GM04503 (cell line): ENCODE results near the gene PIK3R5.
"Not testable (repeated sequence)": the region's sequence is repeated elsewhere in the genome, so short reads cannot be mapped to it uniquely, and the experiment has no call there.

Experiments used
- DNase-seq: peaks from one replicate; pipeline ENCODE4 v3.0.0-alpha.2; 2012; ENCODE audit warnings: low read depth

Gene PIK3R5

GRCh38 chr17:8965394-8966168 lies at the start of gene PIK3R5:
Gene PIK3R5 (minus strand): TSS chr17:8965707. CDS start chr17:8911494, 54,213 bp downstream.
- DNase-seq, result no peak

- DNase-seq, result no peak
Measured at GRCh38 chr17:9011001-9011400, 45.5 kb upstream of the PIK3R5 start.

GRCh38 chr17:9009737-9010136 lies 44.2 kb upstream of the PIK3R5 start:
- DNase-seq, result no peak

- no peak for DNase-seq
Measured at GRCh38 chr17:9009096-9009495, 43.6 kb upstream of the PIK3R5 start.

- DNase-seq, result no peak
Measured at GRCh38 chr17:9007052-9007714, 41.7 kb upstream of the PIK3R5 start.

- no peak for DNase-seq
Measured at GRCh38 chr17:9006175-9006767, 40.8 kb upstream of the PIK3R5 start.

GRCh38 chr17:9004961-9005285 lies 39.4 kb upstream of the PIK3R5 start:
- DNase-seq, result no peak

- no peak for DNase-seq
Measured at GRCh38 chr17:9004132-9004960, 38.8 kb upstream of the PIK3R5 start.

- DNase-seq, result no peak
Measured at GRCh38 chr17:9003355-9004131, 38.0 kb upstream of the PIK3R5 start.

GRCh38 chr17:9002606-9003354 lies 37.3 kb upstream of the PIK3R5 start:
- no peak for DNase-seq

- no peak for DNase-seq
Measured at GRCh38 chr17:9002227-9002605, 36.7 kb upstream of the PIK3R5 start.

GRCh38 chr17:9001559-9001958 lies 36.1 kb upstream of the PIK3R5 start:
- DNase-seq, result no peak

GRCh38 chr17:8997994-8998628 lies 32.6 kb upstream of the PIK3R5 start:
- DNase-seq, result no peak

- no peak for DNase-seq
Measured at GRCh38 chr17:8995711-8996110, 30.2 kb upstream of the PIK3R5 start.

GRCh38 chr17:8994319-8994718 lies 28.8 kb upstream of the PIK3R5 start:
- no peak for DNase-seq

- peak; percentile 11 for DNase-seq
Measured at GRCh38 chr17:8991514-8992285, 26.2 kb upstream of the PIK3R5 start.

- DNase-seq, result not testable (repeated sequence)
Measured at GRCh38 chr17:8988263-8988935, 22.9 kb upstream of the PIK3R5 start.

GRCh38 chr17:8986295-8986694 lies 20.8 kb upstream of the PIK3R5 start:
- DNase-seq, result no peak

GRCh38 chr17:8985054-8985701 lies 19.7 kb upstream of the PIK3R5 start:
- DNase-seq, result no peak
